OCI-LY7 (cell line): ENCODE measurements around the gene NCK2. TPM values are rescaled to one million over a fixed set of nuclear protein-coding genes. Genes with fewer than 3 reads are reported as not detected.

ENCODE experiments used
- BruUV-seq: library from RNA; stranded (reverse); fragments of 400-500 nt; replicated peaks from 2 replicates; lab custom pipeline; 2021; lab: Mats Ljungman, UMichigan
- CTCF ChIA-PET: fragments of 300-600 bp; sonication (Branson Sonifier 250); formaldehyde crosslinking; loops from one replicate; lab custom pipeline; 2022; ENCODE audit warnings: antibody characterized with exemption; ENCODE audit not compliant: unreplicated experiment; lab: Charles Lee
- POLR2A ChIA-PET: fragments of 300-600 bp; sonication (Branson Sonifier 250); formaldehyde crosslinking; loops from one replicate; lab custom pipeline; 2022; ENCODE audit warnings: antibody characterized with exemption; lab: Charles Lee
- DNase-seq: peaks from one replicate; pipeline ENCODE4 v3.0.0-alpha.2; 2015; ENCODE audit warnings: low spot score
- H2AFZ ChIP-seq: fragments of 200-600 bp; sonication (generic), shearing (Covaris generic); 2 replicates; pipeline ENCODE4 v1.6.1; 2014; ENCODE audit warnings: mild to moderate bottlenecking, antibody characterized with exemption, low read length, moderate library complexity
- H3K27ac ChIP-seq: fragments of 200-600 bp; sonication (generic); 2 replicates; pipeline ENCODE4 v1.5.1; 2014; ENCODE audit warnings: mixed run types, low read depth, mild to moderate bottlenecking, moderate library complexity, low read length, inconsistent platforms; ENCODE audit not compliant: poor library complexity, severe bottlenecking
- H3K36me3 ChIP-seq: fragments of 200-600 bp; sonication (generic); 2 replicates; pipeline ENCODE4 v1.6.1; 2014; ENCODE audit warnings: mild to moderate bottlenecking, antibody characterized with exemption, low read length, moderate library complexity, mixed read lengths; ENCODE audit not compliant: insufficient read depth
- H3K4me1 ChIP-seq: fragments of 200-600 bp; sonication (generic); 2 replicates; pipeline ENCODE4 v1.5.1; 2014; ENCODE audit warnings: mild to moderate bottlenecking, low read length; ENCODE audit not compliant: insufficient read depth, poor library complexity, severe bottlenecking
- H3K4me2 ChIP-seq: fragments of 200-600 bp; sonication (generic); 2 replicates; pipeline ENCODE4 v1.6.1; 2014; ENCODE audit warnings: mild to moderate bottlenecking, low read length
- H3K4me3 ChIP-seq: fragments of 200-600 bp; sonication (generic); 2 replicates; pipeline ENCODE4 v1.5.1; 2014; ENCODE audit warnings: mild to moderate bottlenecking, low read depth, low read length; ENCODE audit not compliant: poor library complexity, severe bottlenecking
- H3K79me2 ChIP-seq: fragments of 200-600 bp; sonication (generic); 2 replicates; pipeline ENCODE4 v1.6.1; 2016; ENCODE audit warnings: low read depth, mild to moderate bottlenecking, low read length, moderate library complexity, mixed read lengths; ENCODE audit not compliant: insufficient read depth
- H3K9me2 ChIP-seq: fragments of 200-600 bp; sonication (generic); 2 replicates; pipeline ENCODE4 v1.6.1; 2016; ENCODE audit warnings: mild to moderate bottlenecking, low read length, mixed read lengths; ENCODE audit not compliant: insufficient read depth
- H3K9me3 ChIP-seq: fragments of 200-600 bp; sonication (generic); 2 replicates; pipeline ENCODE4 v1.6.1; 2014; ENCODE audit warnings: mild to moderate bottlenecking, mixed run types, low read length, mixed read lengths
- H4K20me1 ChIP-seq: fragments of 200-600 bp; sonication (generic); 2 replicates; pipeline ENCODE4 v1.6.1; 2014; ENCODE audit warnings: mild to moderate bottlenecking, antibody characterized with exemption, low read length, moderate library complexity, mixed read lengths; ENCODE audit not compliant: insufficient read depth
- CTCF ChIP-seq: fragments of 200-600 bp; sonication (generic); conservative IDR thresholded peaks from 2 replicates; pipeline ENCODE4 v1.5.1; 2014; ENCODE audit warnings: mild to moderate bottlenecking, antibody characterized with exemption, low read length, moderate library complexity, mixed read lengths
- EZH2phosphoT487 ChIP-seq: fragments of 200-600 bp; sonication (generic); IDR thresholded peaks from 2 replicates; pipeline ENCODE4 v1.6.1; 2018; ENCODE audit warnings: low read depth, borderline replicate concordance, mild to moderate bottlenecking, mixed run types, antibody characterized with exemption, low read length, moderate library complexity, mixed read lengths
- intact Hi-C: fragments of 100-400 bp; cut with micrococcal nuclease; formaldehyde crosslinking; loops from one replicate; pipeline ENCODE4 v1.10.0; 2022; ENCODE audit not compliant: unreplicated experiment
- total RNA-seq, 2 experiments: library from RNA; depleted of rRNA in 1 of 2; stranded (reverse); fragments of >200 nt in 1 of 2; shearing (Covaris generic) in 1 of 2; gene quantifications; 2 replicates each; pipeline ENCODE4 v1.2.3, GENCODE V29; 2014 to 2022

The NCK2 gene
- total RNA-seq, 2 experiments from 2014 or later: 23.4 to 34.2 TPM

GRCh38 chr2:105763076-105763475 lies 18.4 kb downstream of the NCK2 start:
- Histone ChIP-seq H4K20me1 (no peaks in the 10 kb centered on the region; the same call in 1 of the 2 replicates), H2AFZ (no peak overlapping the region), H3K79me2 (no peaks in the 10 kb centered on the region), H3K9me3 (no peaks in the 10 kb centered on the region), H3K4me2 (no peak overlapping the region), H3K9me2 (no peaks in the 10 kb centered on the region), H3K4me1 (no peaks in the 10 kb centered on the region), H3K4me3 (no peak overlapping the region), H3K36me3 (no peaks in the 10 kb centered on the region; the same call in 1 of the 2 replicates), H3K27ac (no peak overlapping the region)
- no peak for TF ChIP-seq CTCF
- no peak for TF ChIP-seq EZH2phosphoT487
- no peak for DNase-seq
- CTCF ChIA-PET: no interaction called here
- intact Hi-C loops: no loop called here
- POLR2A ChIA-PET: interaction anchor here (0.6 to 0.8 kb wide), 2 partner anchors 10 to 35 kb away, joined by 3 read pairs; no protein-coding TSS in a partner anchor
- no TSS peak for BruUV-seq

GRCh38 chr2:105764059-105764458 lies 19.3 kb downstream of the NCK2 start:
- TF ChIP-seq EZH2phosphoT487: no peak
- no peak for TF ChIP-seq CTCF
- BruUV-seq: no TSS peak
- Histone ChIP-seq H2AFZ (no peak overlapping the region), H3K4me3 (no peak overlapping the region), H3K79me2 (no peaks in the 10 kb centered on the region), H4K20me1 (no peaks in the 10 kb centered on the region; the same call in 1 of the 2 replicates), H3K9me3 (no peaks in the 10 kb centered on the region), H3K4me1 (peaks cover 5% of the 10 kb centered on the region), H3K27ac (no peak overlapping the region), H3K36me3 (no peaks in the 10 kb centered on the region; the same call in 1 of the 2 replicates), H3K4me2 (no peak overlapping the region), H3K9me2 (no peaks in the 10 kb centered on the region)
- intact Hi-C loops: no loop called here
- ChIA-PET CTCF (interaction anchor here (0.6 kb wide), 1 partner anchor 18 kb away, joined by 3 read pairs; no protein-coding TSS in a partner anchor), POLR2A (interaction anchor here (0.6 to 1.4 kb wide), 5 partner anchors 8 to 110 kb away, joined by 3 read pairs; no protein-coding TSS in a partner anchor)
- DNase-seq: no peak
